Neural cell (in vitro differentiated cells): ENCODE results near the gene MAPK10.

ENCODE experiments used
- CTCF ChIP-seq: fragments of 450-650 bp; IDR thresholded peaks from 2 replicates; pipeline ENCODE4 v1.5.1; 2014; ENCODE audit warnings: antibody characterized with exemption, mild to moderate bottlenecking, moderate library complexity; ENCODE audit not compliant: poor library complexity, severe bottlenecking
- EP300 ChIP-seq: fragments of 450-650 bp; conservative IDR thresholded peaks from 2 replicates; pipeline ENCODE4 v1.6.1; 2014; ENCODE audit warnings: antibody characterized with exemption, mild to moderate bottlenecking, moderate library complexity; ENCODE audit not compliant: poor library complexity, severe bottlenecking
- EZH2 ChIP-seq: fragments of 200-600, 300-800 bp; shearing (Covaris generic), sonication (generic); IDR thresholded peaks from 2 replicates; pipeline ENCODE4 v1.6.1; 2014; ENCODE audit warnings: antibody characterized with exemption, low read length, borderline replicate concordance, mild to moderate bottlenecking; ENCODE audit not compliant: insufficient read depth, poor library complexity, severe bottlenecking
- MXI1 ChIP-seq: fragments of 450-650 bp; conservative IDR thresholded peaks from 2 replicates; pipeline ENCODE4 v1.6.1; 2014; ENCODE audit warnings: antibody characterized with exemption, mild to moderate bottlenecking; ENCODE audit not compliant: poor library complexity, severe bottlenecking
- POLR2AphosphoS5 ChIP-seq: IDR thresholded peaks from 2 replicates; pipeline ENCODE4 v1.6.1; 2012
- REST ChIP-seq: IDR thresholded peaks from 2 replicates; pipeline ENCODE4 v1.6.1; 2012; ENCODE audit warnings: borderline replicate concordance
- SMC3 ChIP-seq: fragments of 450-650 bp; conservative IDR thresholded peaks from 2 replicates; pipeline ENCODE4 v1.6.1; 2014; ENCODE audit warnings: antibody characterized with exemption, mild to moderate bottlenecking, moderate library complexity; ENCODE audit not compliant: poor library complexity
- TAF1 ChIP-seq: IDR thresholded peaks from 2 replicates; pipeline ENCODE4 v1.6.1; 2012; ENCODE audit warnings: low read depth

- TF ChIP-seq CTCF (no peak), TAF1 (no peak), REST (no peak), MXI1 (no peak), EP300 (no peak), POLR2AphosphoS5 (no peak), EZH2 (no peak), SMC3 (no peak)
These were observed 126.2 kb downstream of the MAPK10 start for GRCh38 chr4:86233681-86234080.
